SK-N-SH (cell line): ENCODE data around the gene ATPAF2. TPM values are rescaled to one million over a fixed set of nuclear protein-coding genes. Genes with fewer than 3 reads are reported as not detected.

Source experiments
- CTCF ChIA-PET: fragments of 300-600, 350-600 bp; formaldehyde crosslinking; extraction: SDS; loops from one replicate; lab custom pipeline; 2021; lab: Yijun Ruan, JAX
- POLR2A ChIA-PET: fragments of 350-600 bp; sonication (Branson Sonifier 250); formaldehyde crosslinking; extraction: SDS; loops from one replicate; lab custom pipeline; 2020; ENCODE audit warnings: antibody characterized with exemption, inconsistent platforms; lab: Yijun Ruan, JAX
- DNase-seq: peaks from one replicate; pipeline ENCODE4 v3.0.0; 2012
- H2AFZ ChIP-seq: fragments of 200-600 bp; sonication (generic); 2 replicates; pipeline ENCODE4 v1.8.1; 2016; ENCODE audit warnings: antibody characterized with exemption, mild to moderate bottlenecking, low read depth
- H3F3A ChIP-seq: fragments of 200-600 bp; sonication (generic); replicated peaks from 2 replicates; pipeline ENCODE3; 2016; ENCODE audit warnings: antibody characterized with exemption, mild to moderate bottlenecking; ENCODE audit not compliant: insufficient read depth
- H3K27ac ChIP-seq, 2 experiments: fragments of 200-500 bp in 1 of 2; fragments of 200-600 bp in 1 of 2; sonication (Bioruptor generic) in 1 of 2; sonication (generic), shearing (Covaris generic) in 1 of 2; 2 replicates each; pipeline versions ENCODE4 v1.5.1 to v1.6.1; 2014 to 2016; ENCODE audit warnings: low read depth in 2 of 2, inconsistent platforms in 1 of 2, low read length in 1 of 2, mild to moderate bottlenecking in 1 of 2, mixed read lengths in 1 of 2
- H3K27me3 ChIP-seq: fragments of 200-600 bp; sonication (generic), shearing (Covaris generic); 2 replicates; pipeline ENCODE4 v1.6.1; 2016; ENCODE audit warnings: mixed run types; ENCODE audit not compliant: insufficient read depth
- H3K36me3 ChIP-seq, 2 experiments: fragments of 200-500 bp in 1 of 2; fragments of 200-600 bp in 1 of 2; sonication (Bioruptor generic) in 1 of 2; sonication (generic) in 1 of 2; replicated peaks in 1 of 2; 2 replicates each; pipeline versions ENCODE3 to v1.5.1; 2014 to 2016; ENCODE audit warnings: low read length in 1 of 2, mild to moderate bottlenecking in 1 of 2; ENCODE audit not compliant: insufficient read depth in 2 of 2, control insufficient read depth in 1 of 2
- H3K4me1 ChIP-seq, 2 experiments: fragments of 200-500 bp in 1 of 2; fragments of 200-600 bp in 1 of 2; sonication (Bioruptor generic) in 1 of 2; sonication (generic), shearing (Covaris generic) in 1 of 2; 2 replicates each; pipeline versions ENCODE4 v1.5.1 to v1.6.1; 2014 to 2016; ENCODE audit warnings: low read depth in 1 of 2, low read length in 1 of 2, mixed run types in 1 of 2; ENCODE audit not compliant: insufficient read depth in 2 of 2, control insufficient read depth in 1 of 2
- H3K4me2 ChIP-seq: fragments of 200-600 bp; sonication (generic), shearing (Covaris generic); 2 replicates; pipeline ENCODE4 v1.6.1; 2017; ENCODE audit warnings: mixed run types
- H3K4me3 ChIP-seq, 2 experiments: fragments of 200-500 bp in 1 of 2; fragments of 200-600 bp in 1 of 2; sonication (Bioruptor generic) in 1 of 2; sonication (generic), shearing (Covaris generic) in 1 of 2; 2 replicates each; pipeline versions ENCODE4 v1.5.1 to v1.8.1; 2014 to 2016; ENCODE audit warnings: low read depth in 2 of 2, inconsistent platforms in 1 of 2, low read length in 1 of 2, mild to moderate bottlenecking in 1 of 2, mixed read lengths in 1 of 2, moderate library complexity in 1 of 2
- H3K79me2 ChIP-seq: fragments of 200-600 bp; sonication (generic); 2 replicates; pipeline ENCODE4 v1.8.1; 2017; ENCODE audit warnings: mild to moderate bottlenecking; ENCODE audit not compliant: insufficient read depth
- H3K9ac ChIP-seq: fragments of 200-600 bp; sonication (generic); 2 replicates; pipeline ENCODE4 v1.6.1; 2017; ENCODE audit warnings: mixed run types
- H3K9me2 ChIP-seq: fragments of 200-600 bp; sonication (generic); 2 replicates; pipeline ENCODE4 v1.6.1; 2017; ENCODE audit warnings: mixed run types
- H3K9me3 ChIP-seq: fragments of 200-600 bp; sonication (generic); 2 replicates; pipeline ENCODE4 v1.6.1; 2017; ENCODE audit warnings: mixed run types, mild to moderate bottlenecking, moderate library complexity
- H4K20me1 ChIP-seq: fragments of 200-600 bp; sonication (generic); 2 replicates; pipeline ENCODE4 v1.6.1; 2017; ENCODE audit warnings: mild to moderate bottlenecking, mixed run types; ENCODE audit not compliant: insufficient read depth
- EP300 ChIP-seq, 2 experiments: IDR thresholded peaks; 2 replicates each; pipeline versions ENCODE4 v1.4.0 to v1.6.1; 2012; ENCODE audit warnings: borderline replicate concordance in 1 of 2, low read depth in 1 of 2, low read length in 1 of 2
- GATA2 ChIP-seq: sonication (generic); formaldehyde crosslinking; IDR thresholded peaks from 2 replicates; pipeline ENCODE4 v1.5.0; 2020; ENCODE audit warnings: mild to moderate bottlenecking, missing genetic modification reagents
- NFIC ChIP-seq: IDR thresholded peaks from 2 replicates; pipeline ENCODE4 v1.4.0; 2012; ENCODE audit warnings: borderline replicate concordance
- TCF12 ChIP-seq: IDR thresholded peaks from 2 replicates; pipeline ENCODE4 v1.4.0; 2012
- TEAD4 ChIP-seq: IDR thresholded peaks from 2 replicates; pipeline ENCODE4 v1.4.0; 2012; ENCODE audit warnings: mild to moderate bottlenecking, borderline replicate concordance; ENCODE audit not compliant: insufficient read depth
- ZBTB33 ChIP-seq: IDR thresholded peaks from 2 replicates; pipeline ENCODE4 v1.4.0; 2012; ENCODE audit warnings: low read depth, borderline replicate concordance
- WGBS: methylation state at CpG from one replicate; pipeline ENCODE4 v1.1.6; 2017; ENCODE audit warnings: low lambda C conversion rate; 5-methylcytosine and 5-hydroxymethylcytosine counted together
- polyA plus RNA-seq, 3 experiments: library from polyadenylated mRNA; depleted of rRNA; stranded (reverse); fragments of >200 nt; gene quantifications; 2 replicates each; pipeline ENCODE4 v1.2.3, GENCODE V29; 2012
- TF ChIP-seq, protein P1 (sequence below): fragments of 150-350 bp; IDR thresholded peaks from 2 replicates; pipeline ENCODE4 v1.6.1; 2016; ENCODE audit warnings: mild to moderate bottlenecking, low read depth, low read length

The ATPAF2 gene
- polyA plus RNA-seq, 1 of the 3 experiments (the other 2 are of a cell fraction): 20.8 TPM

GRCh38 chr17:18018411-18018921 lies 20.5 kb downstream of the ATPAF2 start:
- H3K9ac ChIP-seq: no peak overlapping the region
- no peak for DNase-seq
- no peaks in the 10 kb centered on the region for H3K79me2 ChIP-seq
- H3K4me1 ChIP-seq: peaks cover 0 to 35% of the 10 kb centered on the region in 2 experiments; a peak in 1 of 4 replicates
- POLR2A ChIA-PET: no interaction called here
- WGBS: 96% methylated on average over 12 of the region's 15 CpGs
- TF ChIP-seq TEAD4 (no peak), EP300 (IDR thresholded peaks at IDR 0.05; ENCODE audit: borderline replicate concordance in 1 of 2, low read depth in 1 of 2, low read length in 1 of 2) (no peak), GATA2 (CRISPR knock-in tag) (no peak), NFIC (no peak), TCF12 (no peak)
- TF ChIP-seq, protein P1, sequence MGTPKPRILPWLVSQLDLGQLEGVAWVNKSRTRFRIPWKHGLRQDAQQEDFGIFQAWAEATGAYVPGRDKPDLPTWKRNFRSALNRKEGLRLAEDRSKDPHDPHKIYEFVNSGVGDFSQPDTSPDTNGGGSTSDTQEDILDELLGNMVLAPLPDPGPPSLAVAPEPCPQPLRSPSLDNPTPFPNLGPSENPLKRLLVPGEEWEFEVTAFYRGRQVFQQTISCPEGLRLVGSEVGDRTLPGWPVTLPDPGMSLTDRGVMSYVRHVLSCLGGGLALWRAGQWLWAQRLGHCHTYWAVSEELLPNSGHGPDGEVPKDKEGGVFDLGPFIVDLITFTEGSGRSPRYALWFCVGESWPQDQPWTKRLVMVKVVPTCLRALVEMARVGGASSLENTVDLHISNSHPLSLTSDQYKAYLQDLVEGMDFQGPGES: no peak
- H3K9me3 ChIP-seq: no peaks in the 10 kb centered on the region
- CTCF ChIA-PET: interaction anchor here (1.3 to 2.4 kb wide), 3 partner anchors 10 to 127 kb away, joined by 4 to 10 read pairs (median 6); no protein-coding TSS in a partner anchor
- H3K36me3 ChIP-seq: peaks cover 0 to 15% of the 10 kb centered on the region in 2 experiments
- no peaks in the 10 kb centered on the region for H4K20me1 ChIP-seq
- H3K4me2 ChIP-seq: no peak overlapping the region
- H3K4me3 ChIP-seq: no peak overlapping the region
- peak overlapping the region in 1 of 2 experiments; percentile 93; a peak in 2 of 4 replicates for H3K27ac ChIP-seq
- no peaks in the 10 kb centered on the region for H3K9me2 ChIP-seq
- peaks cover 4% of the 10 kb centered on the region for H3F3A ChIP-seq
- H2AFZ ChIP-seq: no peak overlapping the region
- H3K27me3 ChIP-seq: no peaks in the 10 kb centered on the region

DNA sequence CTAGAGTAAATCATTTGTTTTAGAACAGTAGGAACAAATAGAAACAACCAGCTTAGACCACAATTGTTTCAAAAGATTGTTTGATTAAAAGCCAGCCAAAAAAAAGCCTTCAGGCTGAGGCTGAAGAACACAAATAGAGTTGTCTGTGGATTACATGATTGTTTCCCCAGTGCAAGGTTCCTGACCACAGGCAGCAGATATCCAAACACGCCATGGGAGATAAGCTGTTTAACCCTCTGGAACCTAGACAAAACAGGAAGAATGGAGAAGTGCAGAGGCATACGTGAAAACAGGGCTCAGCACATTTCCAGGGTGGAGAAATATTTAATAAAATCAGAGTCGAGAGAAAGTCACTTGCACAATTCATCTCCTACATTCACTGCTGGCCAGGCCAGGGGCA lies 21.0 kb downstream of the ATPAF2 start:
- peaks cover 4% of the 10 kb centered on the region for H3F3A ChIP-seq
- H4K20me1 ChIP-seq: no peaks in the 10 kb centered on the region
- H3K4me3 ChIP-seq: no peak overlapping the region
- POLR2A ChIA-PET: no interaction called here
- DNase-seq: peak; percentile 57
- H3K27me3 ChIP-seq: no peaks in the 10 kb centered on the region
- no peaks in the 10 kb centered on the region for H3K9me3 ChIP-seq
- WGBS: 66% methylated on average over 3 of the region's 3 CpGs
- H3K36me3 ChIP-seq: peaks cover 0 to 15% of the 10 kb centered on the region in 2 experiments
- peaks cover 0 to 35% of the 10 kb centered on the region in 2 experiments; a peak in 1 of 4 replicates for H3K4me1 ChIP-seq
- CTCF ChIA-PET: interaction anchor here (1.3 to 2.4 kb wide), 3 partner anchors 11 to 127 kb away, joined by 4 to 10 read pairs (median 6); no protein-coding TSS in a partner anchor
- no peak overlapping the region for H2AFZ ChIP-seq
- no peaks in the 10 kb centered on the region for H3K9me2 ChIP-seq
- no peaks in the 10 kb centered on the region for H3K79me2 ChIP-seq
- no peak overlapping the region for H3K9ac ChIP-seq
- H3K27ac ChIP-seq: peak overlapping the region in 1 of 2 experiments; percentile 93; a peak in 2 of 4 replicates
- peak; percentile 32; the same call in 1 of the 2 replicates for TF ChIP-seq GATA2 (CRISPR knock-in tag)
- TF ChIP-seq ZBTB33: no peak
- H3K4me2 ChIP-seq: no peak overlapping the region
